Ovary (tissue), 3 donors: ENCODE measurements around the gene GRIPAP1.

ENCODE experiments used
- CTCF ChIP-seq, 3 donors: fragments of 450-650 bp in 2 of 3; fragments of 200-600 bp in 1 of 3; IDR thresholded peaks; one replicate each; pipeline versions ENCODE4 v1.5.1 to v1.8.0; 2016 to 2022; ENCODE audit warnings: antibody characterized with exemption in 3 of 3, mild to moderate bottlenecking in 1 of 3
- EP300 ChIP-seq: sonication (generic); formaldehyde crosslinking; IDR thresholded peaks from one replicate; pipeline ENCODE4 v1.6.1; 2017; ENCODE audit warnings: antibody characterized with exemption
- POLR2A ChIP-seq: fragments of 450-650 bp; IDR thresholded peaks from one replicate; pipeline ENCODE4 v1.6.1; 2017; ENCODE audit warnings: antibody characterized with exemption, mild to moderate bottlenecking, moderate library complexity
- donor health status: DM: no; HTN: no; CAD: no.

GRCh38 chrX:48996969-48997368 is 5.1 kb downstream of the GRIPAP1 start:
- no peak for TF ChIP-seq CTCF (IDR thresholded peaks at IDR 0.05)
- no peak for TF ChIP-seq POLR2A
- TF ChIP-seq EP300, result no peak
